ENCODE measurements around the gene AMZ1.
"Not testable (repeated sequence)": the region's sequence is repeated elsewhere in the genome, so short reads cannot be mapped to it uniquely, and the experiment has no call there.

The AMZ1 gene

GRCh38 chr7:2670171-2670570 lies 17.8 kb upstream of the AMZ1 start:
- DNase-seq: no peak

- DNase-seq: peak; percentile 21
Measured at GRCh38 chr7:2670720-2671391, 17.1 kb upstream of the AMZ1 start.

GRCh38 chr7:2673214-2673613 lies 14.8 kb upstream of the AMZ1 start:
- DNase-seq: not testable (repeated sequence)

GRCh38 chr7:2673934-2674333 lies 14.1 kb upstream of the AMZ1 start:
- DNase-seq: no peak

GRCh38 chr7:2675256-2675764 lies 12.7 kb upstream of the AMZ1 start:
- no peak for DNase-seq

GRCh38 chr7:2676576-2676975 lies 11.4 kb upstream of the AMZ1 start:
- DNase-seq: not testable (repeated sequence)

- DNase-seq: not testable (repeated sequence)
Measured at GRCh38 chr7:2678454-2678853, 9.5 kb upstream of the AMZ1 start.

GRCh38 chr7:2679135-2680127 lies 8.6 kb upstream of the AMZ1 start:
- DNase-seq: not testable (repeated sequence)

- no peak for DNase-seq
Measured at GRCh38 chr7:2680256-2680655, 7.7 kb upstream of the AMZ1 start.

GRCh38 chr7:2680792-2681490 lies 7.1 kb upstream of the AMZ1 start:
- DNase-seq: no peak

- no peak for DNase-seq
Measured at GRCh38 chr7:2681929-2682799, 5.8 kb upstream of the AMZ1 start.

- DNase-seq: no peak
Measured at GRCh38 chr7:2684501-2684900, 3.5 kb upstream of the AMZ1 start.

- DNase-seq: no peak
Measured at GRCh38 chr7:2686101-2686500, 1.9 kb upstream of the AMZ1 start.

- DNase-seq: no peak
Measured at GRCh38 chr7:2687338-2687869, 598 bp upstream of the AMZ1 start.

GRCh38 chr7:2688409-2689342 lies 674 bp downstream of the AMZ1 start:
- no peak for DNase-seq

- DNase-seq: no peak
Measured at GRCh38 chr7:2689343-2689847, 1.4 kb downstream of the AMZ1 start.

GRCh38 chr7:2689951-2690705 lies 2.1 kb downstream of the AMZ1 start:
- no peak for DNase-seq

GRCh38 chr7:2691011-2691707 lies 3.2 kb downstream of the AMZ1 start:
- no peak for DNase-seq

- not testable (repeated sequence) for DNase-seq
Measured at GRCh38 chr7:2691932-2692439, 4.0 kb downstream of the AMZ1 start.

Data from T1000 (cell line).